HG03342 (cell line): ENCODE results near the gene CPSF6.
"Not testable (repeated sequence)": the region's sequence is repeated elsewhere in the genome, so short reads cannot be mapped to it uniquely, and the experiment has no call there.

Source experiments
- ATAC-seq: cut with Tn5 transposase; IDR thresholded peaks from one replicate; pipeline ENCODE4 v1.9.1; 2021; ENCODE audit warnings: mild to moderate bottlenecking, moderate library complexity; ENCODE audit not compliant: unreplicated experiment

The CPSF6 gene, protein sequence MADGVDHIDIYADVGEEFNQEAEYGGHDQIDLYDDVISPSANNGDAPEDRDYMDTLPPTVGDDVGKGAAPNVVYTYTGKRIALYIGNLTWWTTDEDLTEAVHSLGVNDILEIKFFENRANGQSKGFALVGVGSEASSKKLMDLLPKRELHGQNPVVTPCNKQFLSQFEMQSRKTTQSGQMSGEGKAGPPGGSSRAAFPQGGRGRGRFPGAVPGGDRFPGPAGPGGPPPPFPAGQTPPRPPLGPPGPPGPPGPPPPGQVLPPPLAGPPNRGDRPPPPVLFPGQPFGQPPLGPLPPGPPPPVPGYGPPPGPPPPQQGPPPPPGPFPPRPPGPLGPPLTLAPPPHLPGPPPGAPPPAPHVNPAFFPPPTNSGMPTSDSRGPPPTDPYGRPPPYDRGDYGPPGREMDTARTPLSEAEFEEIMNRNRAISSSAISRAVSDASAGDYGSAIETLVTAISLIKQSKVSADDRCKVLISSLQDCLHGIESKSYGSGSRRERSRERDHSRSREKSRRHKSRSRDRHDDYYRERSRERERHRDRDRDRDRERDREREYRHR

DNA sequence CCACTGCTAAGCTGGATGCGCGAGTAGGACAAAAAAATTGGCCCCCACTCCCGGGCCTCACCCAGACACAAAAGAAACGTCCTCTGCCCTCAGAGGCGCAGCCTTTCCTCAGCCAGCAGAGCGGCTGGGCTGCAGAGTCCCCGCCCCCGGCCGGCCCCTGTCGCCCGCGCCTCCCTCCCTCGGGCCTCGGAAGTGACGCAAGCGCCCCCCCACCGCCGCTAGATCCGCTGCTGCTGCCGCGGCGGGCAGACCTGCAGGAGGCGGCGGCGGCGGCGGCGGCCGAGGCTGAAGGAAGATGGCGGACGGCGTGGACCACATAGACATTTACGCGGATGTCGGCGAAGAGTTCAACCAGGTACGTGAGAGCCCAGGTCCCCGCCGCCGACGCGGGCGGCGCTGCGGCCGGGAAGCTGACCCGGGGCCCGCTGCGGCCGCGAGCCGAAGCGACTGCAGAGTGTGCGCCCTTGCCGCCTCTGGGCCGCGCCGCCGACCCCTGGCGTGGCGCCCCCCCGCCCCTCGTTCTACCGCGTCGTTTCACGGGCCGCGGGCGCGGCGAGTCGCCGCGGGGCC is at the start of gene CPSF6:
CPSF6 (plus strand) TSS at position 218 of the 570 bp plus-strand sequence; CDS start at position 296, 78 bp downstream.
- peak; percentile 92 for ATAC-seq

DNA sequence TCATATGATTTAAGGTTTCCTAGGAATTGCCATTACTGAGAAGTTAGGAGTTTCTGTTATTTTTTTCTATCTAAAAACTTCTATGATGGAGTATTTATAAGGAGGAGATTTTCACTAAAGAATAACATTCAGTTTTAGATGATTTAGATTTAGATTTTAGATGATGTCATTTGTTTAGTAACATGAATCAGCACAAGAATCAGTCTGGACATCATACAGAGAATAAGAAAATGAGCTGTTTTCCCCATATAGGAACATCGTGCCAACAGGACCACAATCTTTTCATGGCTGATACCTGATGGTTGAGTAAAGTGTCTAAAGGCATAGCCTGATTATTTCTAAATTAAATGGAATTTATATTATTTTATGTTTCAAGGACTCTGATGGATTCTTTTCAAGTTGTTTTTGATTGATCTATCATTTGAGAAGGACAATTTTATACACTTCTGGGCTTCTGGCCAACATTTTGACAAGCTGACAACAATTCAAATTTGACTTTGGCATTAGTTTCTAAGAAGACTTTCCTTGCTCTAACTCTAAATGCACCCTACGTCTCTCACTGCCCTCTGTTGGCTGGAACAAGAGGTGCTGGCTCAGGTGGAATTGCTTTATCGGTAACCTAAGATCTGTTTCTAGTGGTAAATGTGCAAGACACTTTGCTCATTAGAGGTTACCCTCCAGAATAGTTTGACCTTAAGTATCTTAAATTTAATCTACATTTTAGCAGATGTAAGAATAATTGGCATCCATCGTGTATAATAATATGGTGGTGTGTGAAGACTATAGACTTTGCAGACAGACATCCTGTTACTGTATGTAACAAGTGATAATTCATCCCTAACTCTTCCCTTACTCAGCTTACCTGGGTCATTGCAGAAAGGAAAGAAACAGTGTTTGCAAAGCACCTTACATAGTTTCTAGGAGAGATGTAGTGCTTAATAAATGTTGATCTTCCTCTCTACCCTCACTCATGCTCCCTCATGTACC is 42.8 kb upstream of the CPSF6 start:
- no peak for ATAC-seq

DNA sequence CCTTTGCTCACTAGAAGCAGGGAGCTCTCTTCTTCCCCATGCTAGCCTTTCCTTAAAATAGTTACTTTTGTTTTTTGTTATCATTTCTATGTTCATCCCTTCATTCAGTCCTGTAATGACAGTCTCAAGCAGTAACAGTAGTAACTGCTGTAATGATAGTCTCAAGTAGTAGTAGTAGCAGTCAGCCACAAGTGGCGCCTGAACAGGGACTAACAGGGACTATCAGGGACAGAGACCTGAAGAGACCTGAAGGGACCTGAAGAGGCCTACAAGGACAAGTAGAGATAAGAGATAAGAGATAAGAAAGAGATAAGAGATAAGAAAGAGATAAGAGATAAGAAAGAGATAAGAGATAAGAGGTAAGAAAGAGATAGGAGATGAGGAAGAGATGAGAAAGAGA is 39.4 kb upstream of the CPSF6 start:
- not testable (repeated sequence) for ATAC-seq

DNA sequence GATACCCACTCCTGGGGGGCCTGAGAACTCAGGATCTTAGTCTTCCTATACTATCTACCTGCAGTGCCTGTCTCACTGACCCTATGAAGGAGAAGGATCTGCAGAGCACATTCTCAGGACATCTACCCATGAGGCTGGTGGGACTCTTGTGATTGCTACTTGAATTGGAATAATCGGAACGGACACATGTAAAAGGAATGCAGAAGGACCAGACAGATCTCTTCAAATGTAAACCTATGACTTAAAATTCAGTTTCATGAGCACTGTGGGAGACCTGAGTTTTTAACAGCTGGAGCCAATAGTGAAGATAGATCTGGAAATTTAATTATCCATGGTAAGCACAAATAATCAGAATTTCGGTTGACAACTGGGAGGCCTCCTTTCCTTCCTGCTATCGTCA is 35.2 kb upstream of the CPSF6 start:
- no peak for ATAC-seq

DNA sequence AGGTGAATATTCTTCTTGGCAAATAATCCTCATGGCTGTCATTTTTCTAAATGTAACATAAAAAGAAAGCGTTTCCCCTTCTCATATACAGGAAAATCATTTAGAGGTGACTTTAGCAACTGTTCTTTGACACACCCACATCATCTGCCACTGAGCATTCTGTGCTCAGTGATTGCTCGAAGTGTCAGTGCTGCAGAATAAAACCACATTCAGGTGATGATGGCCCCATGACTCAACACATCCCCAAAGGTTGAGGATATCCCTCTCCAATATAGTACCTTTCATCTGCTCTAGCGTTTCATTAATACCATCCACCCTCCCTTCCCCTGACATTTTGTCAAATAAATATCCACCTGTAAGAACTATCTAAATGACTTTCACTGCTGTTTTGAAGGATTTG is 28.7 kb upstream of the CPSF6 start:
- ATAC-seq, result no peak

DNA sequence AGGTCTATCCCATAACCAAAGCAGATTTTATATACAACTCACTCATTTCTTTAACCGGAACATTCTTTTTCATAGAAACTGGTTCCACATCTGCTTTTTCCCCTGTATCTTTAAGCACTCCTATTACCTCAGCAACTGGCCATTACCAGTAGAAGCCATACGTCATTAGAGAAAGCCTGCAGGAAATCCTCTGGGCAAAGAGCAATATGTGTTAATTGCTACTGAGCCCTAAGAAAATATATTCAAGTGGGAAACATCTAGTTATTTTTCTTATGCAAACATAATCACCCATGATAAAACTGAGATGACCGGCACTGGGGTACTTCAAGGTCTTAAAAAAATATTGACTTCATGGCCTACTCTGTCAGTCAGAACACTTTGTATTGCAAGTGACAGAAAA is 28.2 kb upstream of the CPSF6 start:
- ATAC-seq, result no peak

DNA sequence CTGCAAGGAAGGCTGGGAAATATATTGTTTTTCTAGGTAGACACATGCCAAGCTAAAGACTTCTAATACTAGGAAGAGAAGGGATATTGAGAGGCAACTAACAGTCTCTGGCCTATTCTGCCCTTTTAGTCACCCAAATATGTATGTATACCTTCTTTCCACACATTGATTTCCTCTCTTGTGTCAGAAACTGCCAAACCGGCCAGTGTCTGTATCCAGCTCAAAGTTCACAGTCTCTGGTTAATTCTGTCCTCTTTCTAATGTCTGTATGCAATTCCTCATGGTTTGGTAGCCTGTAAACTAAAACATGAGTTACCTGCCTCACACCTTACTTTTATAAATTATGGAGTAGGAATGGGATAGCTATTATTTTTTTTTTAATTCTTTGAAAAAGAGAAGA is 25.2 kb upstream of the CPSF6 start:
- ATAC-seq, result no peak

DNA sequence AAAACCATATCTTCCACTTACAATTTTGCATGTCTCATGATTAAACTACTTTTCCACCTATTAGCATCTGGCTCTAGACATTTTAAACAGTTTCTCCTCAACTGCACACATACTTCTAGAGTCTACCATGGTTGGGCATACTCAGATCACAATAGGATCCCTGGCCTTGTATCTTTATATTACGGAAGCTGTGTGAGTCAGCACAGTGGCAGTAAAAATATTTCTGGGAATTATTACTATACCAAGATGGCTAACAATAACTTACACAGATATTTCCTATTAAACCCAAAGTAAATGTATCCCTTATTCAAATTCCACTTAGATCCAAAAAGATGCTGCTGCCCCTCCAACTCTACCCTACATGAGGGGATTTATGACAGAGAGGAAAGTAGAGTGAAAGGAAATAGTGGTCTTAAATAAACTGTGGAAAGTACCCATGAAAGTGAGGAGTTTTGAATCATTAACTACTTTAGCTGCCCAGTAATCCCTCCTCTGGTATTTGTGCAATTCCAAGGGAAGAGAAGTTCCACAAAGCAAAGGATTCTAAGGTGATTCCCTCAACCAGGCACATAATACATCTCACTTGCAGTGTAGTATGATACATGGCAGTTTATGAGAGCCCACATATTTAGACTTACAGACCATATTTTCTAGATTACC is 14.0 kb upstream of the CPSF6 start:
- ATAC-seq, result no peak

DNA sequence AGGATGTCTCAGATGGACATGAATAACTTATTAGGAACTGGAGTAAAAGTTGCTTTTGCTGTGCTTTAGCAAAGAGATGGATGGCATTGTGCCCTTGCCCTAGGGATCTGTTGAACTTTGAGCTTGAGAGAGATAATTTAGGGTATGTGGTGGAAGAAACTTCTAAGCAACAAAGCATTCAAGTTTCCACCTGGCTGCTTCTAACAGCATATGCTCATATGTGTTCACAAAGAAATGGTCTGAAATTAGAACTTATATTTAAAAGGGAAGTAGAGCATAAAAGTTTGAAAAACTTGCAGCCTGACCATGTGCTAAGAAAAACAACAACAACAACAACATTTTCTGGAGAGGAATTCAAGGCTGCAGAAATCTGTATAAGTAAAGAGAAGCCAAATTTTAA is 7.9 kb upstream of the CPSF6 start:
- ATAC-seq, result no peak

DNA sequence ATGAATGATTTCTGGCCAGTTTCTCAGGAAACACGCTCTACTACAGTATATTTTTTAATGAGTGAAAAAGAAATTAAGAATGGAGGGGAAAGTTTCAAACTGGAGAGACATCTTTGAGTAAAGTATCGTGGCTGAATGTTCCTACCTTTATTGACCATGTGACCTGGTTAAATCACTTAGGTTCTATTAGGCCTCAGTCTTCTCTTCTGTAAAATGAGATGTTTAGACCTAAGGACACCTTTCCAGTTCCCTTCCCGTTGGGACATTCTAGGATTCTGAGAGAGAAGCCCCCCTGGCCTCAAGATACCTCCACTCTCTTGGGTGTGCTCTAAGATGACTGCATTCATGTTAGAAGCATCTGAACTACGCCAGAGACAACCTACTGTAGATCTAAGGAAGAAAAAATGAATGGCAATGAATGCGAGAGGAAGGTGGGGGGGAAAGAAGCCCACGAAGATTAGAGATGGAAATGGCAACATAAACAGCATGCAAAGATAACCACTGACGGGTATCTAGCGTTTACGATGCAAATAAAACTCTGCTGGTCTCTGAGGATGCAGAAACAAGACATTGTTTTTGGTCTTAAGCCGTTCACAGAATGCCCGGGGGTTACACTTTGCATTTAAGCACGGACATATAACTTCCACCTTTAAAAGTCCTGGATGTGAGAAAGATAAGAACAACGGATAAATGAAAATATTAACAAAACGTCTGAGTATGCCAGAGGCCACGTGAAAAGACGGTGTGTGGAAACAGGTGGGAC is 599 bp upstream of the CPSF6 start:
- peak; percentile 1 for ATAC-seq

DNA sequence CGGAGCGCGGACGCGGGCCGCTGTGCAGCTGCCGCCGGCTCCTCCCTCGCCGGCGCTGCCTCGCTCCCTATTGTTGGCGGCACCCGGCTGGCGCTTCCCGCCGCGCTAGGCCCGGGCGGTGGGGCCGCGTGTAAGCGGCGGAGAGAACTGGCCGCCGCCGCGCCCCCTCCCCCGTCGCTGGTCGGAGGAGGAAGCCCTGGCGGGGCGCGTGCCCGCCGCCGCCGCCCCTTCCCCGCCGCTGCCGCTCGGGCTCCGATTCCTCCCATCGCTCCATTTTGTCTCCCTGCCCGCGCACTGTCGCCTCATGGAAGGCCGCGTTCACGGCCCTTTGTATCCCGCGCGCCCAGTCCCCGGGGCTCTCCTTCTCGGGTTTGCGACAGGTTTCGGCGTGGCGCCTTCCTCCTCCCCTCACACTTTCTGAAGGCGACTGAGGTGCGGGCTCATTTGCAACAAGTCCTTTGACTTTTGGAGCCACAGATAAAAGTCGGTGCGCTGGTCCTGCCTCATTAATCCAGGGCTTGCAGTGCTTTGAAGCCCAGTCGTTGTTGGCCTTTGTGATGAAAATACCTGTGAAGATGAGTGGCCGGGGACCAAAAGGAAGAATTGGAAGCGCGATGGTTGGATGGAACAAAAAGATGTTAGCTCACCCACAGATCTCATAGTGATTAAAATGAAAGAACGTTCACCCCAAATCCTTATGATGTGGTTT is 707 bp downstream of the CPSF6 start:
- ATAC-seq, result peak; percentile 21

DNA sequence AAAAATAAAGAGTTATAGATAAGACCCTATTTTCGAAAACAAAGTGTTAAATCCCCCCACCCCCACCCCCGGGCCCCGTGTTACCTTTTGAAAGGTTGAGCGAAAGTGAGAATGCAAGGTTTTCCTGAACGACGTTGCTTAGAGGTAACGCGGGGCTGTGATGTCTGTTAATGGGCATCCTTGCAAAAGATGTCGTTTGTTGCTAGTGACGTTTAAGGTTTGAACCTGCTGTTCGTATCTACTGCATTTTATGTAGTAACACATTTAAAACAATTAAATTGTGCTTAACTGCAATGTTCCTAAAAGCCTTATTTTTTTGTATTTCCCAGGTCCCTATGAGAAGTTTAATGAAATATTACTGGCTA is 1.2 kb downstream of the CPSF6 start:
- no peak for ATAC-seq

DNA sequence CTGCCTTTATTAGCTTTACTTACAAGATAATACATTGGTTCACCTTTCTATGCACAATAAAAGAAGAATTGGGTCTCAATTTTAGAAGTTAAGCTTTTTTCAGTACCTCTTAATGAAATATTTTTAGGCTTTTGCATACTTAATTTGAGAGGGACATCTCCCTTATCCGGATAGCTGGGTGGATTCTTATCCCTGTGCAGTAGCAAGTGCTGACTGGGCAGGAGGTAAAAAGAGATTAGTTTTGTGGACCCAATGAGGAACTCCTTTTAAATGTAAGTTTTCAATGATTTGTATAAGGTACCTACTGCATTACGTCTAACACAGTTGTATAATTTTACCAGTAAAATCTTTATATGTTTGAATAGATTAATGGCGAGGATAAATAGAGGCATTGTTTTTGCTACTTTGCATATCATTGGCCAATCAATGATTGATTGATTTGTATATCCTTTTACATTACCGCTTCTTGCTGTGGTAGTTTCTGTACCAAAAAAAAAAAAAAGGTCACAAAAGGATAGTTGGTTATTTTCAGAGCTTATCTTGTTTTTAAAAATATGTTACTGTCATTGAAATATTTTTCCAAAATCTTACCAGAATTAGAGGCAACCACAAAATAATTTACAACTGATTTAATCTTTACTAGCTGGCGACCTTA is 2.2 kb downstream of the CPSF6 start:
- ATAC-seq, result no peak

DNA sequence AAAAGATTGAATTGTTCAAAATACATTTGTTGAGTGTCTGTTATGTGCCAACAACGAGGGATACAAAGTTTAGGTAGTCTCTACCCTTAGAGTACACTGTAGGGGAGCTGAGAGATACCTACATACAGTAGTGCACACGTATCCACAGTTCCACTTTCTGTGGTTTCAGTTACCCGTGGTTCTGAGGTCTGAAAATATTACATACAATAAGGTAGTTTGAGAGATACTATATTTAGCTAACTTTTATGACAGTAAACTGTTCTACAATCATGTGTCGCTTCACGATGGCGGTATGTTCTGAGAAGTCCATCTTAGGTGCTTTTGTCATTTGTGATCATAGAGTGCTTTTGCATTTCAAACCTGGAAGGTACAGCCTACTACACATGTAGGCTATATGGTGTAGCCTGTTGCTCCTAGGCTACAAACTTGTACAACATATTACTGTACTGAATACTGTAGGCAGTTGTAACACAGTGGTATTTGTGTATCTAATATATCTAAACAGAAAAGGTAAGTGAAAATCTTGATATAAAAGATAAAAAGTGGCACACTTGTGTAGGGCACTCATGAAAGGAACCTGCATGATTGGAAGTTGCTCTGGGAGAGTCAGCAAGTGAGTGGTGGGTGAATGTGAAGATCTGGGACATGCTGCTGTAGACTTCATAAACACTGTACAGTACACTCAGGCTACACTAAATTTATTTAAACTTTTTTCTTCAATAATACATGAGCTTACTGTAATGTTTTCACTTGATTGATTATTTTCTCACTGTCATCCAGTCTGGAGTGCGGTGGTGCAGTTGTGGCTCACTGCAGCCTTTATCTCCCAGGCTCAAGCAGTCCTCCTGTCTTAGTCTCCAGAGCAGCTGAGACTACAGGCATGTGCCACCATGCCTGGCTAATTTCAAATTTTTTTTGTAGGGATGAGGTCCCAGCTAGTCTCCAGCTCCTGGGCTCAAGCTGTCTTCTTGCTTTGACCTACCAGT is 4.0 kb downstream of the CPSF6 start:
- ATAC-seq, result peak; percentile 36

DNA sequence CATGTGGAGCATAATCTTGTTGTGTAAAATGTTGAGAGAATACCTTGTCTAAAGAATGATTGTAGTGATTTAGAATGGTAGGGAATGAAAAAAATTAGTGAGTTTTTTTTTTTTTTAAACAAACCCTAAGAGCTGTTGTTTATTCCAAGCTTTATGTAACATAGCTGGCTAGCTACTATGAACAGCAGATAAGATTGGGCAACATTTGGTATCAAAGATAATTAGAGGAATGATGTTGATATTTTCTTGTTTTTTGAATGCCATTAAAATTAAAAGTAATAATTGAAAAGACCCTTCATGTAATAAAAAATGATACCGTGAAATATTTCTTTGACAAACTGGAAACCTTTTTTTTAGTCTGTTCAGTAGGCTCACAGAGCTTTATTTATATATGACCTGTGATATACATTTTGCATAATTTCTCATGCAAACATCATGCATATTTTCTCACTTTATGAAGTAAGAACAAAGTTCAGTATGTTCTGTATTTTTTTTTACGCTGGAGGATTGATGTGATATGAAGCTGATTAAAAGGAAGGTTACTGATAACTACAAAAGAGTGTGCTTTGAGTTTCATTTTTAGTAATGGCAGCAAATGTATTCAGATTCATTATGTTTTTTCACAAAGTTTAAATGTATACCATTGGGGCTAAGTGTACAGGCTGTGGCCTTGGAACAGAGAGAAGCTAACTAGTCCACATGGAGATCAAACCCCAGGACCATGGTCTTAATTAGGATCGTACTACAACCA is 8.1 kb downstream of the CPSF6 start:
- no peak for ATAC-seq

DNA sequence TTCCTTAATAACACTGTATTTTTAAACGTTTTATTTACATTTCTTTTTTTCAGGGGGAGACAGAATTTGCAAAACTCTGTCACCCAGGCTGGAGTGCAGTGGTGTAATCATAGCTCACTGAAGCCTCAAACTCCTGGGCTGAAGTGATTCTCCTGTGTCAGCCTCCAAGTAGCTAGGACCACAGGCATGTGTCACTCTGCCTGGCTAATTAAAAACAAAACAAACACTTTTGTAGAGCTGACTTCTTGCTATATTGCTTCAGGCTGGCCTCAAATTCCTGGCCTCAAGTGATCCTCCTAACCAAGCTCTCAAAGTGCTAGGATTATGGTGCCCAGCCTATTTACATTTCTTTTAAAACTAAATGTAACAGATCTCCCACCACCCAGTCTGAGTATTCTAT is 12.7 kb downstream of the CPSF6 start:
- ATAC-seq, result no peak

DNA sequence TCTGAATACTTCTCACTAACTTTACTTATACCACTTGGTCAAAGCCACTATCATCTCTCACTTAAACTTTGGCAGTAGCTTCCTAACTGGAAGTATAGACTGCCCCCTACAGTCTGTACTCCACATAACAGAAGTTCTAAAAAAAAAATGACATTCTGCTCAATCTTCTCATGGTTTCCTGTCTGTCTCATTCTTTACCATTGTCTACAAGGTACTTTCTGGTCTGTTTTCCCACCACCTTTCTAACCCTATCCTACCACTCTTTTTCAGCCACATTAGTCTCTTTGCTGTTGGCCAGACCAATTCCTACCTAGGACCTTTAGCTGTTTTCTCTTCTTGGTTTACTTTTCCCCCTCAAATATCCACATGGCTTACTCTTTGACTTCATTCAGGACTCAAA is 14.7 kb downstream of the CPSF6 start:
- ATAC-seq, result peak; percentile 68
